ENCODE results near the gene CYP2S1. TPM values are rescaled to one million over a fixed set of nuclear protein-coding genes. Genes with fewer than 3 reads are reported as not detected.

The CYP2S1 gene
- total RNA-seq, 4 donors from 2014 or later = 1.1 to 2.1 (median 1.2) TPM; not detected in 1

GRCh38 chr19:41156207-41156606, 36.8 kb upstream of the CYP2S1 start:
- Histone ChIP-seq H3K36me3 (no peaks in the 10 kb centered on the region), H3K4me1 (no peaks in the 10 kb centered on the region), H3K4me3 (no peak overlapping the region), H3K27me3 (no peaks in the 10 kb centered on the region), H3K9me3 (peaks cover 0 to 9% (median 0%) of the 10 kb centered on the region in 3 donors), H3K27ac (no peak overlapping the region)
- TF ChIP-seq POLR2A (IDR thresholded peaks at IDR 0.05) (no peak), EP300 (IDR thresholded peaks at IDR 0.05) (no peak), POLR2AphosphoS5 (IDR thresholded peaks at IDR 0.05) (no peak)
- TF ChIP-seq, protein P1, sequence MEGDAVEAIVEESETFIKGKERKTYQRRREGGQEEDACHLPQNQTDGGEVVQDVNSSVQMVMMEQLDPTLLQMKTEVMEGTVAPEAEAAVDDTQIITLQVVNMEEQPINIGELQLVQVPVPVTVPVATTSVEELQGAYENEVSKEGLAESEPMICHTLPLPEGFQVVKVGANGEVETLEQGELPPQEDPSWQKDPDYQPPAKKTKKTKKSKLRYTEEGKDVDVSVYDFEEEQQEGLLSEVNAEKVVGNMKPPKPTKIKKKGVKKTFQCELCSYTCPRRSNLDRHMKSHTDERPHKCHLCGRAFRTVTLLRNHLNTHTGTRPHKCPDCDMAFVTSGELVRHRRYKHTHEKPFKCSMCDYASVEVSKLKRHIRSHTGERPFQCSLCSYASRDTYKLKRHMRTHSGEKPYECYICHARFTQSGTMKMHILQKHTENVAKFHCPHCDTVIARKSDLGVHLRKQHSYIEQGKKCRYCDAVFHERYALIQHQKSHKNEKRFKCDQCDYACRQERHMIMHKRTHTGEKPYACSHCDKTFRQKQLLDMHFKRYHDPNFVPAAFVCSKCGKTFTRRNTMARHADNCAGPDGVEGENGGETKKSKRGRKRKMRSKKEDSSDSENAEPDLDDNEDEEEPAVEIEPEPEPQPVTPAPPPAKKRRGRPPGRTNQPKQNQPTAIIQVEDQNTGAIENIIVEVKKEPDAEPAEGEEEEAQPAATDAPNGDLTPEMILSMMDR (IDR thresholded peaks at IDR 0.05) = no peak
- ATAC-seq = no peak
- WGBS, 2 donors (ENCODE audit: low coverage in 1 of 2) = 64 to 79% methylated on average over 2 of the region's 2 CpGs

- H3K4me3 ChIP-seq = no peak overlapping the region
- 57 to 100% methylated on average over 1 to 2 of the region's 2 CpGs for WGBS, 2 donors (ENCODE audit: low coverage in 1 of 2)
- no peak for TF ChIP-seq POLR2AphosphoS5 (IDR thresholded peaks at IDR 0.05)
- no peak for TF ChIP-seq POLR2A (IDR thresholded peaks at IDR 0.05)
- no peak for TF ChIP-seq EP300 (IDR thresholded peaks at IDR 0.05)
- TF ChIP-seq, protein P1 (IDR thresholded peaks at IDR 0.05) = no peak
- H3K27me3 ChIP-seq = no peaks in the 10 kb centered on the region
- no peak overlapping the region for H3K27ac ChIP-seq
- ATAC-seq = no peak
- H3K9me3 ChIP-seq = peaks cover 0 to 9% (median 0%) of the 10 kb centered on the region in 3 donors
- no peaks in the 10 kb centered on the region for H3K36me3 ChIP-seq
- no peaks in the 10 kb centered on the region for H3K4me1 ChIP-seq
Observed at GRCh38 chr19:41159881-41160280, 33.1 kb upstream of the CYP2S1 start.

DNA sequence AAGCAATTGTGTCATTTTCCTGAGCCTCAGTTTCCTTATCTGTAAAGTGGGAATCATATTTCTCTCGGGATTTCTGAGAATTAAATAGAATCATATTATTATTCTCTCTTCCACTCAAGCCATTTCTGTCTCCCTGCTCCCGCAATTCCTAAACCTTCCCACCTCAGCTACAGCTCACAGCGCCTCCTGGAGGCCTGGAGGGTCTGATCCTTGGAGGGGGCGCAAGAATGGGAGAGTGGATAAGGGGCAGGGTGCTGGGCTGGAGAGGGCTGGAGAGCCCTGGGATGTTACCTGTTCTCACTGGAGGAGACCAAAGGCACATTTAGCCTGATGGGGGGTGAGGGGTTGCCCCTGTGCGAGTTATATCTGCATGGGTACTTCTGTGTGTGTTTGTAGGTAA, 31.1 kb upstream of the CYP2S1 start:
- Histone ChIP-seq H3K27me3 (no peaks in the 10 kb centered on the region), H3K36me3 (no peaks in the 10 kb centered on the region), H3K4me3 (no peak overlapping the region), H3K27ac (no peak overlapping the region), H3K4me1 (no peaks in the 10 kb centered on the region), H3K9me3 (peaks cover 0 to under 1% (median 0%) of the 10 kb centered on the region in 3 donors)
- WGBS, 2 donors (ENCODE audit: low coverage in 1 of 2) = 85 to 94% methylated on average over 2 to 4 of the region's 5 CpGs
- TF ChIP-seq, protein P1 (IDR thresholded peaks at IDR 0.05) = no peak
- no peak for TF ChIP-seq POLR2AphosphoS5 (IDR thresholded peaks at IDR 0.05)
- no peak for ATAC-seq

DNA sequence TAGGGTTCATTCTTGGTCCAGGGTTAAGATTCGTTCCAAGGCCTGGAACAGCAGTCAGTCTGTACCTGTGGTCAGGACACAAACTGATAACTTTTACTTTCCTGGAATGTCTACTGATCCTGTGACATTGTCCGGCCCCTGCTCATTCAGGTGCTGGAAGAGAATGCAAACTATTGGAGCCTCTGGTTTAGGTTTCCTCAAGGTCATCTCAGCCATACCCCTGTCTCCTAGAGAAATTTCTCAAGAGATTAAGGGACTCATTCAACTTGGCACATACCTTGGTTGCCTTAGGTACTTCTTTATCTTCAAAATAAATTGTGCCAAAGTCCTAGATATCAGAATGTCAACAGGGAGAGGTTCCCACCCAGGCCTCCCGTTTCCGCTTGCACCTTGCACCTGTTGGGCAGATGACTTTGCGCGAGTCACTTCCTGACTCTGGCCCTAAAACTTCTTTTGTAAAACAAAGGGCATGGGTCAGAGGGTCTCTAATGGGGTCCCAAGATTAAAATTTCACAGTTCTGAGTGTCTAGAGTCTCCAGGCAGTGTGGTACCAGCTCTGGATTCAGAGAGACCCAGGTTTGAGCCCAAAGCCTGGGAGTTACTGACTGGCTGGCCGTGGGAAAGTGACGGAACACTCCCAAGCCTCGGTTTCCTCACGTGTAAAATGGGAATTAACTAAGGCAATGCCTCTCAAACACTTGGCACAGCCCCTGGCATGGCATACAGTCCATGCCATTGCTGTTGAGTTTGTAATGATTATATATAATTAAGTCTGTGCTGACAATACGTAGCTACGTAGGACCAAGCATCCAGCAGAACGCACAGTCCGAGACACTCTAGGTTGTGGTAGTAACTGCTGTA, 25.8 kb upstream of the CYP2S1 start:
- no peak overlapping the region for H3K27ac ChIP-seq
- 79 to 90% methylated on average over 7 to 10 of the region's 14 CpGs for WGBS, 2 donors (ENCODE audit: low coverage in 1 of 2)
- no peak for TF ChIP-seq POLR2AphosphoS5 (IDR thresholded peaks at IDR 0.05)
- no peak for TF ChIP-seq POLR2A (IDR thresholded peaks at IDR 0.05)
- no peak for TF ChIP-seq EP300 (IDR thresholded peaks at IDR 0.05)
- TF ChIP-seq, protein P1 (IDR thresholded peaks at IDR 0.05) = no peak

More for the DNA sequence above, 25.8 kb upstream of the CYP2S1 start:
- Histone ChIP-seq H3K9me3 (no peaks in the 10 kb centered on the region), H3K4me3 (no peak overlapping the region), H3K27me3 (no peaks in the 10 kb centered on the region), H3K36me3 (no peaks in the 10 kb centered on the region), H3K4me1 (no peaks in the 10 kb centered on the region)
- ATAC-seq = no peak

All from gastroesophageal sphincter (tissue), 4 donors.